Adipocyte (in vitro differentiated cells): Measurements from ENCODE around the gene RASA3.

Experiments used
- DNase-seq: peaks from one replicate; pipeline ENCODE4 v3.0.0-alpha.2; 2015; ENCODE audit warnings: low read depth
- H3K27me3 ChIP-seq: replicated peaks from 2 replicates; pipeline ENCODE4 v1.7.0; 2013; ENCODE audit warnings: mild to moderate bottlenecking, low read length, moderate library complexity; ENCODE audit not compliant: control insufficient read depth, insufficient read depth
- H3K36me3 ChIP-seq: 2 replicates; pipeline ENCODE4 v1.7.0; 2013; ENCODE audit warnings: low read length, mild to moderate bottlenecking, moderate library complexity; ENCODE audit not compliant: control insufficient read depth, insufficient read depth, severe bottlenecking
- H3K4me1 ChIP-seq: 2 replicates; pipeline ENCODE4 v1.7.0; 2013; ENCODE audit warnings: mild to moderate bottlenecking, low read length, moderate library complexity; ENCODE audit not compliant: control insufficient read depth, insufficient read depth
- H3K4me3 ChIP-seq: 2 replicates; pipeline ENCODE4 v1.7.0; 2013; ENCODE audit warnings: mild to moderate bottlenecking, low read length, moderate library complexity
- H3K9ac ChIP-seq: 2 replicates; pipeline ENCODE4 v1.7.0; 2013; ENCODE audit warnings: mild to moderate bottlenecking, low read length, moderate library complexity
- H3K9me3 ChIP-seq: 2 replicates; pipeline ENCODE4 v1.7.0; 2013; ENCODE audit warnings: mild to moderate bottlenecking, low read length, moderate library complexity; ENCODE audit not compliant: control insufficient read depth

Gene RASA3

GRCh38 chr13:113934576-113934975 lies 197.8 kb downstream of the RASA3 start:
- H3K27me3 ChIP-seq: peaks cover 5% of the 10 kb centered on the region
- H3K4me1 ChIP-seq: peaks cover 8% of the 10 kb centered on the region
- H3K9me3 ChIP-seq: no peaks in the 10 kb centered on the region
- H3K4me3 ChIP-seq: no peak overlapping the region
- no peaks in the 10 kb centered on the region for H3K36me3 ChIP-seq
- H3K9ac ChIP-seq: no peak overlapping the region
- no peak for DNase-seq

- no peak for DNase-seq
- Histone ChIP-seq H3K9me3 (no peaks in the 10 kb centered on the region), H3K4me3 (no peak overlapping the region), H3K36me3 (no peaks in the 10 kb centered on the region), H3K9ac (no peak overlapping the region), H3K4me1 (peaks cover 14% of the 10 kb centered on the region), H3K27me3 (peaks cover 5% of the 10 kb centered on the region)
Measured at GRCh38 chr13:113933901-113934300, 198.5 kb downstream of the RASA3 start.

GRCh38 chr13:113931841-113932459 lies 200.5 kb downstream of the RASA3 start:
- DNase-seq: no peak
- H3K9ac ChIP-seq: no peak overlapping the region
- no peaks in the 10 kb centered on the region for H3K36me3 ChIP-seq
- no peak overlapping the region for H3K4me3 ChIP-seq
- peaks cover 25% of the 10 kb centered on the region for H3K4me1 ChIP-seq
- no peaks in the 10 kb centered on the region for H3K9me3 ChIP-seq
- no peaks in the 10 kb centered on the region for H3K27me3 ChIP-seq

GRCh38 chr13:113930671-113931637 lies 201.5 kb downstream of the RASA3 start:
- Histone ChIP-seq H3K36me3 (no peaks in the 10 kb centered on the region), H3K9ac (no peak overlapping the region), H3K27me3 (no peaks in the 10 kb centered on the region), H3K4me1 (peaks cover 34% of the 10 kb centered on the region), H3K9me3 (no peaks in the 10 kb centered on the region), H3K4me3 (no peak overlapping the region)
- DNase-seq: no peak

GRCh38 chr13:113929628-113930615 lies 202.5 kb downstream of the RASA3 start:
- Histone ChIP-seq H3K9me3 (no peaks in the 10 kb centered on the region), H3K4me1 (peaks cover 35% of the 10 kb centered on the region), H3K4me3 (no peak overlapping the region), H3K27me3 (no peaks in the 10 kb centered on the region), H3K9ac (peak overlapping the region; percentile 68), H3K36me3 (no peaks in the 10 kb centered on the region)
- DNase-seq: no peak

- H3K9ac ChIP-seq: peak overlapping the region; percentile 68
- no peak overlapping the region for H3K4me3 ChIP-seq
Measured at GRCh38 chr13:113928685-113929627, 203.5 kb downstream of the RASA3 start.

More at GRCh38 chr13:113928685-113929627, 203.5 kb downstream of the RASA3 start:
- H3K27me3 ChIP-seq: no peaks in the 10 kb centered on the region
- no peaks in the 10 kb centered on the region for H3K9me3 ChIP-seq
- H3K4me1 ChIP-seq: peaks cover 34% of the 10 kb centered on the region
- H3K36me3 ChIP-seq: no peaks in the 10 kb centered on the region
- DNase-seq: peak; percentile 76
